BLaER1 treated with 17β-estradiol and CSF1 and Interleukin-3, amounts not matched to agents 10 nM and 100 nM (cell line): ENCODE measurements around the gene MYO5B.

Experiments used
- H3K27ac ChIP-seq, 11 experiments: shearing (Covaris generic); formaldehyde crosslinking; 2 replicates each; pipeline ENCODE4 v1.8.1; 2022
- H3K27me3 ChIP-seq, 11 experiments: shearing (Covaris generic); formaldehyde crosslinking; 2 replicates each; pipeline ENCODE4 v1.8.1; 2022
- H3K36me3 ChIP-seq, 11 experiments: shearing (Covaris generic); formaldehyde crosslinking; 2 replicates each; pipeline ENCODE4 v1.8.1; 2022
- H3K4me1 ChIP-seq, 10 experiments: shearing (Covaris generic); formaldehyde crosslinking; 2 replicates each; pipeline ENCODE4 v1.8.1; 2022
- H3K4me2 ChIP-seq, 11 experiments: shearing (Covaris generic); formaldehyde crosslinking; 2 replicates each; pipeline ENCODE4 v1.8.1; 2022
- H3K4me3 ChIP-seq, 10 experiments: shearing (Covaris generic); formaldehyde crosslinking; 2 replicates each; pipeline ENCODE4 v1.8.1; 2022
- H3K9ac ChIP-seq, 11 experiments: shearing (Covaris generic); formaldehyde crosslinking; 2 replicates each; pipeline ENCODE4 v1.8.1; 2022
- H3K9me3 ChIP-seq, 11 experiments: shearing (Covaris generic); formaldehyde crosslinking; replicated peaks in 1 of 11; 2 replicates each; pipeline ENCODE4 v1.8.1; 2022
- H4K20me1 ChIP-seq, 11 experiments: shearing (Covaris generic); formaldehyde crosslinking; 2 replicates each; pipeline ENCODE4 v1.8.1; 2022
- Cebpa-rat ChIP-seq, 11 experiments: shearing (Covaris generic); IDR thresholded peaks; 2 replicates each; pipeline ENCODE4 v1.8.1; 2022

MYO5B gene

DNA sequence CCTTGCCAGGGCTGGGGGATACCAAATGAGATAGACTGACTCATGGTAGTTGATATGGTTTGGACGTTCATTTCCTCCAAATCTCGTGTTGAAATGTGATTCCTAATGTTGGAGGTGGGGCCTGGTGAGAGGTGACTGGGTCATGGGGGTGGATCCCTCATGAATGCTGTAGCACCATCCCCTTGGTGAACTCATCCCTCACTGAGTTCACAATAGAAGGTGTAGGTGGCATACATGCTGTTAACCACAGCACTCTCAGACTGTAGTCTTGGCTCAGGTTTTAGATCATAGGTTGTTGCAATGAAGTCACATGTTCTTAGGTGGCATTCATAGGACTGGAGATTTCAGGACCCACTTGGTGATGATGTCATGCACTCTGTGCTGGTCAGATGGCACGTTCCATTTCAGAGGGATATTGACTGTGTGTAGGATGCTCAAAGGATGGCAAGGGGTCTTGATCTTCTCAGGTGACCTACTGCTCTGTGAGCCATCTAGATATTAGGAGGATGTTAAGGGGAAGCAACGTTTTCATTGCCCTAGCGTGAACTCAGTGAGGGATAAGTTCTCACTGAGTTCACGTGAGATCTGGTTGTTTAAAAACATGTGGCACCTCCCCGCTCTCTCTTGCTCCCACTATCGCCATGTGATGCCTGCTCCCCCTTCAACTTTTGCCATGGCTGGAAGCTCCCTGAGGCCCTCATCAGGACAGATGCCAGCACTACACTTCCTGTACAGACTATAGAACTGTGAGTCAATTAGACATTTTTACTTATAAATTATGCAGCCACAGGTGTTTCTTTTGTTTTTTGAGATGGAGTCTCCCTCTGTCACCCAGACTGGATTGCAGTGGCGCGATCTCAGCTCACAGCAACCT, 307.8 kb downstream of the MYO5B start:
- no peaks in the 10 kb centered on the region for H3K36me3 ChIP-seq
- H3K27me3 ChIP-seq = no peaks in the 10 kb centered on the region
- TF ChIP-seq Cebpa-rat (IDR thresholded peaks at IDR 0.05) = no peak
- no peaks in the 10 kb centered on the region for H4K20me1 ChIP-seq
- H3K4me3 ChIP-seq = no peak overlapping the region
- H3K27ac ChIP-seq = no peak overlapping the region
- no peaks in the 10 kb centered on the region for H3K9me3 ChIP-seq
- peaks cover 0 to 4% (median 0%) of the 10 kb centered on the region in 10 experiments; a peak in 8 of 20 replicates for H3K4me1 ChIP-seq
- no peak overlapping the region for H3K9ac ChIP-seq
- no peak overlapping the region for H3K4me2 ChIP-seq

DNA sequence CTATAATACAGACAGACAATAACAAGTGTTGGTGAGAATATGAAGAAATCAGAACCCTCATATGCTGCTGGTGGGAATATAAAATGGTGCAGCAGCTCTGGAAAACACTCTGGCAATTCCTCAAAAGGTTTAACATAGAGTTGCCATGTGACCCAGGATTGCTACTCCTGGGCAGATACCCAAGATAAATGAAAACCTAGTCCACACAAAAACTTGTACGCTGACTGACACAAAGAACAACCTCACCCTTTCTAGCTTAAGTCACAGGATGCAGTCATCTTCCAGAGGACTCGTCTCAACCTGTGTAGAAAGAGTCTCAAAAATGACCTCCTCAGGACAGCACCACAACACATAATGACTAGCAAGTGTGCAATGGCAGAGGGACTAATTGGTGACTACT, 310.0 kb downstream of the MYO5B start:
- no peak for TF ChIP-seq Cebpa-rat (IDR thresholded peaks at IDR 0.05)
- Histone ChIP-seq H3K4me1 (no peaks in the 10 kb centered on the region), H3K27me3 (no peaks in the 10 kb centered on the region), H3K27ac (no peak overlapping the region), H3K36me3 (no peaks in the 10 kb centered on the region), H3K4me2 (no peak overlapping the region), H3K4me3 (no peak overlapping the region), H3K9me3 (no peaks in the 10 kb centered on the region), H3K9ac (no peak overlapping the region), H4K20me1 (no peaks in the 10 kb centered on the region)

GRCh38 chr18:49884465-49884864, 310.5 kb downstream of the MYO5B start:
- Histone ChIP-seq H3K9me3 (no peaks in the 10 kb centered on the region), H3K9ac (no peak overlapping the region), H3K27me3 (no peaks in the 10 kb centered on the region), H3K27ac (no peak overlapping the region), H4K20me1 (no peaks in the 10 kb centered on the region), H3K4me2 (no peak overlapping the region), H3K4me1 (no peaks in the 10 kb centered on the region), H3K4me3 (no peak overlapping the region), H3K36me3 (no peaks in the 10 kb centered on the region)
- no peak for TF ChIP-seq Cebpa-rat (IDR thresholded peaks at IDR 0.05)

DNA sequence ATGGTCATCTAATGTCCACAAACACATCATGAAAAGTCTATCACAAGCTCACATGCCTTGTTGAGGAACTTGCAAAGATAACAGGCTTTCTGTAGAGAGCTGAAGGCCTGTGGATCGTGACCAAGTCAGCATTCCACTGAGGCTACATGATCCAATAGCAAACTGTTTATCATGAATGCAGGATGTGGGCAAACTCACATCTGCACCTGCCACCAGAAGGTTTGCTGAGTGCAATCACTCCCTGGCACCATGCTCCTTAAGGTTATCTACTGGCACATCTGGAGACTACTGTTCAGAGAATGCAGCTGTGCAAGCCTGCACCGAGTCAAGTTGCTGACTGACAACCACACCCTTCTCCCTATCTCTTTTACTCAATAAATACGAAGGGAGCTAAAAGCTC, 314.3 kb downstream of the MYO5B start:
- H3K4me1 ChIP-seq = no peaks in the 10 kb centered on the region
- H4K20me1 ChIP-seq = no peaks in the 10 kb centered on the region
- no peak overlapping the region for H3K27ac ChIP-seq
- TF ChIP-seq Cebpa-rat (IDR thresholded peaks at IDR 0.05) = no peak
- no peaks in the 10 kb centered on the region for H3K36me3 ChIP-seq
- no peak overlapping the region for H3K4me3 ChIP-seq
- no peaks in the 10 kb centered on the region for H3K9me3 ChIP-seq
- H3K4me2 ChIP-seq = no peak overlapping the region
- H3K27me3 ChIP-seq = no peaks in the 10 kb centered on the region
- H3K9ac ChIP-seq = no peak overlapping the region

DNA sequence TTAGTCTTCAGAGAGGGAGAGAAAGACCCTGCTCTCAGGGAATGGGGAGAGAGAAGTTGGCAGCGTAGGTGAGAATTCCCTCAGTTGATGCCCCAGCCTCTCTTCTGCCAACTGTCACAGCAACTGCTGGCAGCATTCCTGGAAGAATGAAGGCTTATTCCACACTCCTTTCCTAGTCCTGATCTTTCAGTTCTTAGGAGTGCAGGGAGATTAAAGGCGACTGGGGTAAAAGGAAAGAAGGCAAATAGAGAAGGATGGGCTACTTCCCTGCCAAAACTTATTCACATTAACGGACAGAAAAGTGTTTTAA, 315.7 kb downstream of the MYO5B start:
- H3K4me3 ChIP-seq = no peak overlapping the region
- TF ChIP-seq Cebpa-rat (IDR thresholded peaks at IDR 0.05) = no peak
- H3K4me1 ChIP-seq = no peaks in the 10 kb centered on the region
- H3K27ac ChIP-seq = no peak overlapping the region
- no peak overlapping the region for H3K9ac ChIP-seq
- no peaks in the 10 kb centered on the region for H4K20me1 ChIP-seq
- H3K4me2 ChIP-seq = no peak overlapping the region
- H3K27me3 ChIP-seq = no peaks in the 10 kb centered on the region
- no peaks in the 10 kb centered on the region for H3K9me3 ChIP-seq
- H3K36me3 ChIP-seq = no peaks in the 10 kb centered on the region

DNA sequence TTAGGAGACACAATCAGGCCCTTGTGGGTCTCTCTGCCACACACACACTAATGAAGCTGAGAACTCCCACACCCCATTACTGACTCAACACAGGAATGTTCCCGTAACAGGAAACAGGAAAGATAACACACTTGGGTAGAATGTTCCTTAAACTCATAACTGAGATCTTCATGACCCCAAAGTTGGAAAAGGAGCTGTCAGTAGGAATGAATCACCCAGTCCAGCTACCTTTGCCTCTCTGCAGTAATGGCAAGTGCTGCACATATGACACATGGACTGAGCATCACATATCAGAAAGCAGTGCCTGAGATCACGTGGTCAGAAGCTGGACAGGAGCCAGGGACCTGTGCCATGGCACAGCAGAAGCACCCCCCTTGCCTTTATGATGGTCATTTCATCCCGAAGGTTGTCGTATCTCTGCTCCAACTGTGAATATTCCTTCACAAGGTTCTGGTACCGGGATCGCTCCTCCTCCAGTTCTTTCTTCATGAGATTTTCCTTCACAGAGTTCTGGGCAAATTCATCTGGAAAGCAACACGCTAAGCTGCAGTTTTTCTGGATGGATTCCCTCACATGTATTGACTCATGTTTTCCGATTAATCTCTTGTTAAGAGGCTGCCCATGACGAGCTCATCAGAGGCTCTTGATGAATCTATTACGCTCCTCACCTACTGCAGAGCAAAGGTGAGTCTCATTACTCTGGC, 316.2 kb downstream of the MYO5B start:
- no peaks in the 10 kb centered on the region for H3K27me3 ChIP-seq
- no peaks in the 10 kb centered on the region for H3K4me1 ChIP-seq
- H3K4me3 ChIP-seq = no peak overlapping the region
- no peak for TF ChIP-seq Cebpa-rat (IDR thresholded peaks at IDR 0.05)
- no peaks in the 10 kb centered on the region for H3K9me3 ChIP-seq
- no peaks in the 10 kb centered on the region for H4K20me1 ChIP-seq
- no peaks in the 10 kb centered on the region for H3K36me3 ChIP-seq
- H3K9ac ChIP-seq = no peak overlapping the region
- H3K4me2 ChIP-seq = no peak overlapping the region
- no peak overlapping the region for H3K27ac ChIP-seq

GRCh38 chr18:49878015-49878414, 316.9 kb downstream of the MYO5B start:
- Histone ChIP-seq H4K20me1 (no peaks in the 10 kb centered on the region), H3K4me3 (no peak overlapping the region), H3K27ac (no peak overlapping the region), H3K4me2 (no peak overlapping the region), H3K36me3 (no peaks in the 10 kb centered on the region), H3K4me1 (no peaks in the 10 kb centered on the region), H3K9ac (no peak overlapping the region), H3K27me3 (no peaks in the 10 kb centered on the region), H3K9me3 (no peaks in the 10 kb centered on the region)
- TF ChIP-seq Cebpa-rat (IDR thresholded peaks at IDR 0.05) = no peak

GRCh38 chr18:49876536-49876935, 318.4 kb downstream of the MYO5B start:
- no peaks in the 10 kb centered on the region for H4K20me1 ChIP-seq
- TF ChIP-seq Cebpa-rat (IDR thresholded peaks at IDR 0.05) = no peak
- no peaks in the 10 kb centered on the region for H3K36me3 ChIP-seq
- no peak overlapping the region for H3K4me2 ChIP-seq
- H3K27ac ChIP-seq = no peak overlapping the region
- H3K27me3 ChIP-seq = no peaks in the 10 kb centered on the region
- H3K4me1 ChIP-seq = no peaks in the 10 kb centered on the region
- no peaks in the 10 kb centered on the region for H3K9me3 ChIP-seq
- no peak overlapping the region for H3K4me3 ChIP-seq
- no peak overlapping the region for H3K9ac ChIP-seq

DNA sequence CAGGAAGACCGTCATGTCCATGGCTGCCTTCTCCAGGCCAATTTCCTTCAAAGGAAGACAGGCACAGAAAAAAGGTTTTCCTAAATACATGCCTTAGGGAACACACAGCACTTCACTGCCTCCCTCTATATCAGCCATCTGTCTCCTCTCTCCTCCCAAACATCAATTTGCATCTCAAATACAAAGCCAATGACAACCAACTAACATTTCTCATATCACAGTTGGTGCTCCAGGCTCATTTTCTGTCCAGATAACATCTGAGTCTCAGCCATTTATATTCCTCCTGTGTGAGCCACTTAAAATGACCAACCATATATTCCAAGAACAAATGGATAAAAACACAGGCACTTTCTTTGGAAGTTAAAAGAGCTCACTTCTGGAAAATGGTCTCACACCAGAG, 319.2 kb downstream of the MYO5B start:
- H3K9ac ChIP-seq = no peak overlapping the region
- H3K27me3 ChIP-seq = no peaks in the 10 kb centered on the region
- H3K27ac ChIP-seq = no peak overlapping the region
- no peak overlapping the region for H3K4me3 ChIP-seq
- no peaks in the 10 kb centered on the region for H3K36me3 ChIP-seq
- no peaks in the 10 kb centered on the region for H4K20me1 ChIP-seq
- no peak overlapping the region for H3K4me2 ChIP-seq
- no peak for TF ChIP-seq Cebpa-rat (IDR thresholded peaks at IDR 0.05)
- H3K9me3 ChIP-seq = no peaks in the 10 kb centered on the region
- H3K4me1 ChIP-seq = no peaks in the 10 kb centered on the region

- H3K4me2 ChIP-seq = no peak overlapping the region
- H3K36me3 ChIP-seq = no peaks in the 10 kb centered on the region
- H3K4me3 ChIP-seq = no peak overlapping the region
- H3K9ac ChIP-seq = no peak overlapping the region
- no peaks in the 10 kb centered on the region for H4K20me1 ChIP-seq
- no peak overlapping the region for H3K27ac ChIP-seq
- H3K4me1 ChIP-seq = no peaks in the 10 kb centered on the region
- H3K27me3 ChIP-seq = no peaks in the 10 kb centered on the region
- no peaks in the 10 kb centered on the region for H3K9me3 ChIP-seq
- no peak for TF ChIP-seq Cebpa-rat (IDR thresholded peaks at IDR 0.05)
Observed at GRCh38 chr18:49875155-49875554, 319.8 kb downstream of the MYO5B start.
